ENCODE data around the gene CNTN4. TPM values are rescaled to one million over a fixed set of nuclear protein-coding genes. Genes with fewer than 3 reads are reported as not detected.

CNTN4 gene
- total RNA-seq, 1 donor = 0.09 TPM

GRCh38 chr3:2635511-2635910 lies 536.8 kb downstream of the CNTN4 start:
- no peak for DNase-seq (ENCODE audit: low read depth)
- no peak for TF ChIP-seq CTCF (IDR thresholded peaks at IDR 0.05; ENCODE audit: insufficient read depth, low read length)
- H3K4me3 ChIP-seq (ENCODE audit: low read depth, low read length) = no peak overlapping the region

GRCh38 chr3:2643606-2644005 lies 544.9 kb downstream of the CNTN4 start:
- no peak for TF ChIP-seq CTCF (IDR thresholded peaks at IDR 0.05; ENCODE audit: insufficient read depth, low read length)
- DNase-seq (ENCODE audit: low read depth) = no peak
- H3K4me3 ChIP-seq (ENCODE audit: low read depth, low read length) = no peak overlapping the region

GRCh38 chr3:2645001-2645400 lies 546.3 kb downstream of the CNTN4 start:
- DNase-seq (ENCODE audit: low read depth) = no peak
- H3K4me3 ChIP-seq (ENCODE audit: low read depth, low read length) = no peak overlapping the region
- no peak for TF ChIP-seq CTCF (IDR thresholded peaks at IDR 0.05; ENCODE audit: insufficient read depth, low read length)

- no peak overlapping the region for H3K4me3 ChIP-seq (ENCODE audit: low read depth, low read length)
- DNase-seq (ENCODE audit: low read depth) = no peak
- TF ChIP-seq CTCF (IDR thresholded peaks at IDR 0.05; ENCODE audit: insufficient read depth, low read length) = no peak
Measured at GRCh38 chr3:2650746-2651145, 552.1 kb downstream of the CNTN4 start.

- DNase-seq (ENCODE audit: low read depth) = no peak
- no peak overlapping the region for H3K4me3 ChIP-seq (ENCODE audit: low read depth, low read length)
- TF ChIP-seq CTCF (IDR thresholded peaks at IDR 0.05; ENCODE audit: insufficient read depth, low read length) = no peak
Measured at GRCh38 chr3:2652386-2652785, 553.7 kb downstream of the CNTN4 start.

GRCh38 chr3:2653706-2654105 lies 555.0 kb downstream of the CNTN4 start:
- H3K4me3 ChIP-seq (ENCODE audit: low read depth, low read length) = no peak overlapping the region
- DNase-seq (ENCODE audit: low read depth) = peak; percentile 14
- no peak for TF ChIP-seq CTCF (IDR thresholded peaks at IDR 0.05; ENCODE audit: insufficient read depth, low read length)

GRCh38 chr3:2655229-2655701 lies 556.6 kb downstream of the CNTN4 start:
- TF ChIP-seq CTCF (IDR thresholded peaks at IDR 0.05; ENCODE audit: insufficient read depth, low read length) = no peak
- H3K4me3 ChIP-seq (ENCODE audit: low read depth, low read length) = no peak overlapping the region
- peak; percentile 42 for DNase-seq (ENCODE audit: low read depth)

Data from fibroblast of the aortic adventitia (primary cell).